Measurements from ENCODE around the gene IPMK.
"Not testable (repeated sequence)": the region's sequence is repeated elsewhere in the genome, so short reads cannot be mapped to it uniquely, and the experiment has no call there.

Gene IPMK

DNA sequence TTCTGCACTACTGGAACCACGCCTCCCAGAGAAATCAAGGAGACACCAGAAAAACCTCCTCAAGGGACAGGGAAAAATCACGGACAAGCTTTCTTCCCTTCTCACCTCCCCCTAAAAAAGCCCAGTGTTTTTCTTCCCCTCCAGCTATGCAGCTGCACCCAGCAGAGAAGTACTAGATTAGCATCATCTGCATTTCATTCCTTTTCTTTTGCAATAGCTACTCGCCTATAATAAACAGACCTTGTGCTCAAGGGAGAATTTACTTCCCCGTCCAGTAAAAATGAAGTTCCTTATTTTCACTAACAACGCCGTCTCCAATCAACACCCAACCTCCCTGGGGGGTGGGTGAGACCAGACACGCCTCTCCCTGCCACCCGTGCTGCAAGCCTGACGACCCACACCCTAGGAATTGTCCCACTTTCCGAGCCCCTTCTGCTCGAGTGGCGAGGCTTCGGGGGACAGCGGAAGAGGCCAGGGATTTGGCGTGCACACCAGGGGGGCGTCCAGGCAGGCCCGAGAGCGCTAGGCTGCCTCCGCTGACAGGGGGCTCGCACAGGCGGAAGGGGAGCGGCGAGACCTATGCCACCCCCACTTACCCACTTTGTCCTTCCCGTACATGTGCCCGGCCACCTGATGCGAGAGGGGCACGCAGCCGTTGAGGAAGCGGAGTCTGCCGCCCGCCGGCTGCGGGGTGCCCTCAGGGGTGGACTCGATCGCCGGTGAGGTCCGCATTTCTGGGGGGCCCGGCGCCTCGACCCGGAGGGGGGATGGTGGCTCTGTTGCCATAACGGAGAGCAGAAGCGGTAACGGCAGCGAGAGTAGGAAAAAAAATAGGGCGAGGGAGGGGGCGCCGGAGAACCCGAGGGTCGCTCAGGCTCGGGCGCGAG lies 625 bp downstream of the IPMK start:
- peak; percentile 88 for DNase-seq (ENCODE audit: low read depth)

DNA sequence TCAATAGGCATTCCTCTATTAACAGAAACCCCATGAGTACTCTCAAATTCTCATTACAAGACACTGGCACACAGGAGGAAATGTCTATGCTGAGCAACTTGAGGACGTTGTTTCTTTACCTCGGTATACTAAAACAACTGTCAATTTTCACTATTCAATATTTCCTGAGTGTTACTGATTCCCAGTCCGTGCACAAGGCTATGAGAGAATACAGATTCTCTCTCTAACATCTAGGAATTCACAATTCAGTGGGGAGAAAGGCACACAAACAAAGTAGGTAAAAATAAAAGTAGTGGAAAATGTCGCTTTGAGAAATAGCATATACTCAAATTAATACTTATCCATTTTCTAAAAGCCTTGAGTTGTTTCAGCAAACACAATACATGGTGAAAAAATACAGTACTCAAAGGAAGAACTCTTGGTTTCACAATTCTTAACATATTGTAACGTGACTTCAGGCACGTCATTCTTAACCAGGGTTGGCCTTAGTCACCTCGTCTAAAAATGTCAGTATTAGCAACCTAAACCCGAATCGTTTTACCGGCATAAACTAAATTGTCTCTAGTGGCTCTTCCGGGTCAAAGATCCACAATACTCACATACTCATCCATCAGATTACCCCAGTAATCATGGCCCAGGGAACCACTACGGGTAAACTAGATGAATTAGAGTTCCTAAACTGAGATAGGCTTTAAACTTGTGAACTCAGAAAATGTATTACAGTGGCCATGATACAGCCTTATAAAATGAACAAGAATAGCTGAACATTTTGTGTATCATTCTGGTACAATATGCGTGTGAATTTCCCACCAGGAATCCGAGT lies 1.5 kb downstream of the IPMK start:
- DNase-seq (ENCODE audit: low read depth): peak; percentile 75

DNA sequence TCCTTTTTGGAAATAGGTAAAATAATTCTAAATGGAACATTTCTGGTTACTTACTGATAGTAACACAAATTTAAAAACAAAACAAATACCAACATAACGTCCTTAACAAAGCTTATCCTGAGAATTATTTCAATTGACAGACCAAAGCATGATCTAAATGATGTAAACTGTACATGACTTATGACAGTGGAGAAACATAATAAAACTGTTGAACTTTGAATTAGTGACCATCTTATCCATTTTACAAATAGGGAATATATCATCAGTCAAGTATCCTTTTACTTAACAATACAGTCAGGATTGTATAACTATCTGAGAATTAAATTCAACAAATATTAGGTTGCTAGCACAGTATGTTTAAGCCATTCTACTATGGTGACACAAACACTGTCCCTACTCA lies 2.4 kb downstream of the IPMK start:
- no peak for DNase-seq (ENCODE audit: low read depth)

DNA sequence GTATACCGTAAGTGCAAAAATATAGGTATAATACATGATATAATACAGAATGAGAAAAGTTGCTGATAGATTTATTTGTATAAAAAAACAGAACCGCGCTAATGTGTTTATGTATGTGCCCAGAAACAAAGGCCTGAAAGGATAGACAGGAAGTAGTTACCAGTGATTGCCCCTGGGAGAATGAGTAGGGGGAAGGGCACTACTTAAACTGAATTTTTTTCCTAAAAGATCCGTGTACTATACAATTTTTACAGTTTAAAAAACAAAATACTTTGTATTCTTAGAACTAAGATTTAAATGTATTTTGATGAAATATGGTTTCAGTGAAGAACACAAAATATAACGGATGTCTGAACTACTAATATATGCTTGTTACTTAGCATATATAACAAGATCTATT lies 2.9 kb downstream of the IPMK start:
- no peak for DNase-seq (ENCODE audit: low read depth)

DNA sequence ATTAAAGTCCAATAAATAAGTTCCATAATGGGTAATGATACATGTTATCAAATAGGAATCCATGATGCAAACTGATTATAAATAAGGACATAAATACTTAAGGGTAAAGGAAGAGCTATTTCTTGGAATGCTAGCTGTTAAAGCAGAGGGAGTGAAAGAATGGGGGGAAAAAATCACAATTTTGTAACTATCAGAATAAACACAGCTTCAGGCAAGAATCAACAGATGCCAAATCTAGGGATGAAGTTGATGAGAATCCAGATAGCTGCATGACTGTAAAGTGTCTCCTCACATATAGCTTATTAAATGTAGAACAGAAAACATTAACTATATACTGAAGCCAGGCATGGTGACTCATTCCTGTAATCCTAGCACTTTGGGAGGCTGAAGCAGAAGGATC lies 4.9 kb downstream of the IPMK start:
- DNase-seq (ENCODE audit: low read depth): no peak

DNA sequence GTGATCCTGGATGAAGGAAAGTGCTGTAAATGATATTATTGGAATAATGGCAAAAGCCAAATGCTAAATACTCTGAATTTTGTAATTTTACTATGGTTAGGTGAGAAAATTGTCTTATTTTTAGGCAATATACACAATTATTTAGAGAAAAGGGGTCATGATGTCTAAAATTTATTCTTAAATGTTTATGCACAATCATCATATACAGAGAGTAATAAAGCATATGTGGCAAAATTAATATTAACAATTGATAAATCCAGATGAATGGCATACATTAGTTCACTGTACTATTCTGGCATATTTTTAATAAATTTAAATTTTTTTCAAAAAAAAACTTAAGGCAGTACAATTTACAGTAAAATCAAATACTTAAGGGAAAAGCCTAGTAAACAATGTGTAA lies 7.4 kb downstream of the IPMK start:
- no peak for DNase-seq (ENCODE audit: low read depth)

DNA sequence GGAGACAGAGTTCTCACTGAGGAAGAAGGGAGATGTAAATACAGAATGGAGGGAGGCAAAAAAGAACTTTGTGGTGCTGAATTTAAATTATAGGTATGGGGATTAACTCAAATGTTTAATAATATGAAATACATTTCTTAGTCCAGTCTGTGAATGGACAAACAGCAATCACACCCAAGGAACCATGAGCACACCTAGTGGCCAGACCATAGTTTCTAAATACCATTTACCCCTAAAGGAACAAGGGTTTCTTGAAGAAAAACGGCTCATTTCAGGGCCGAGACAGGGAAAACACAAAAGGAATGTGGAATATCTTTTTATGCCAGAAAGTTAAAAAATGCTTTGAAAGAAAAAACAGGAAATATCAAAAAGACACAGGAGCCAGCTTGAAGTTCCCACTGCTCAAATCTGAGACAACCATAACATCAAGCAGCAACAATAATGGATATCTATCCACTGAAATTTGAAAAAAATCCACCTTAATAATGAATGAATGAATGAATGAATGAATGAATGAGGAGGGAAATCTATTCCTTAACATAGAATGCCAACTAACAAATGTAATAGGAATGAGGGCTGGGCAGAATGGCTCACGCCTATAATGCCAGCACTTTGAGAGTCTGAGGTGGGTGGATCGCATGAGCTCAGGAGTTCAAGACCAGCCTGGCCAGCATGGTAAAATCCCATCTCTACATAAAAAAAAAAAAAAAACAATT lies 8.6 kb downstream of the IPMK start:
- no peak for DNase-seq (ENCODE audit: low read depth)

DNA sequence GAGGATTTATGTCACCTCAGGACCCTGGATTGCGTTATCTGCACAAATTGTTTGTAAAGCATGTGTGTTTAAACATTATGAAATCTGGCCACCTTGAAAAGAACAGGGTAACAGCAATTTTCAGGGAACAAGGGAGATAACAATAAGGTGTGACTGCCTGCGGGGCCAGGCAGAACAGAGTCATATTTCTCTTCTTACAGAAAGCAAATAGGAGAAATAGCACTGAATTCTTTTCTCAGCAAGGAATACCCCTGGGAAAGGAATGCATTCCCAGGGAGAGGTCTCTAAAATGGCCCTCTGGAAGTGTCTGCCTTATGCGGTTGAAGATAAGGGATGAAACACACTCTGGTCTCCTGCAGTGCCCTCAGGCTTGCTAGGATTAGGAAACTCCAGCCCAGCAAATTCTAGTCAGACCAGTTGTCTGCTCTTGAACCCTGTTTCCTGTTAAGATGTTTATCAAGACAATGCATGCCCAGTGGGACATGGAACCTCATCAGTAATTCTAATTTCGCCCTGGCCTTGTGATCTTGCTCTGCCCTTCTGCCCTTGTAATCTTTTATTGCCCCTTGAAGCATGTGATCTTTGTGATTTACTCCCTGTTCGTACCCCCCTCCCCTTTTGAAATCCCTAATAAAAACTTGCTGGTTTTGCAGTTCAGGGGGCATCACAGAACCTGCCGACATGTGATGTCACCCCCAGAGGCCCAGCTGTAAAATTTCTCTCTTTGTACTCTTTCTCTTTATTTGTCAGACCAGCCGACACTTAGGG lies 11.5 kb downstream of the IPMK start:
- not testable (repeated sequence) for DNase-seq (ENCODE audit: low read depth)

DNA sequence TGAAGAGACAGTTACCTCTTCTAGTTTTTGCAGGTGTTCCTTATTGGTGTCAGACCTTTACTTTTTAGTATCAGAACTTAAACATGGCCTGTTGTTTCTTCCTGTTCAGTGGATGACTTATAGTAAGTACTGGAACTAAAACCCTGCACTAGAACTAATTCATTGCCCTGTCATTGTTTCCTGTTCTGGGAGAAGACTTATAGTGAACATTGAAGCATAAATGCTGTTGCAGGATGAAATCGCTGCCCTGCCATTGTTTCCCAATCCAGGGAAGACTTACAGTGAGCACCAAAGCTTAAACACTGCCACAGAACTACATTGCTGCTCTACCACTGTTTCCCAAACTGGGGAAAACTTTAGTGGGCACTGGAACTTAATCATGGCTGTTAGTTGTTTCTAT lies 13.1 kb downstream of the IPMK start:
- no peak for DNase-seq (ENCODE audit: low read depth)

DNA sequence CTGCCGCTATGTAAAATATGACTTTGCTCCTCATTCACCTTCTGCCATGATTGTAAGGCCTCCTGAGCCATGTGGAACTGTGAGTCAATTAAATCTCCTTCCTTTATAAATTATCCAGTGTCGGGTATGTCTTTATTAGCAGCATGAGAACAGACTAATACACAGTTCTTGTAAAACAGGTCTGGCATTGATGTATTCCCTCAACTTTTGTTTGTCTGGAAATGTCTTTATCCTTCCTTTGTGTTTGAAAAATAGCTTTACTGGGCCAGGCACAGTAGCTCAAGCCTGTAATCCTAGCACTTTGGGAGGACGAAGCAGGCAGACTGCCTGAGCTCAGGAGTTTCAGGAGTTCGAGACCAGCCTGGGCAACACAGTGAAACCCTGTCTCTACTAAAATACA lies 14.5 kb downstream of the IPMK start:
- no peak for DNase-seq (ENCODE audit: low read depth)

DNA sequence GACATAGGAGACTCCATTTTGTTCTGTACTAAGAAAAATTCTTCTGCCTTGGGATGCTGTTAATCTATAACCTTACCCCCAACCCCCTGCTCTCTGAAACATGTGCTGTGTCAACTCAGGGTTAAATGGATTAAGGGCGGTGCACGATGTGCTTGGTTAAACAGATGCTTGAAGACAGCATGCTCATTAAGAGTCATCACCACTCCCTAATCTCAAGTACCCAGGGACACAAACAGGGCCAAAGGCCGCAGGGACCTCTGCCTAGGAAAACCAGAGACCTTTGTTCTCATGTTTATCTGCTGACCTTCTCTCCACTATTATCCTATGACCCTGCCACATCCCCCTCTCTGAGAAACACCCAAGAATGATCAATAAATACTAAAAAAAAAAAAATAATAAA lies 23.0 kb downstream of the IPMK start:
- DNase-seq (ENCODE audit: low read depth): not testable (repeated sequence)

DNA sequence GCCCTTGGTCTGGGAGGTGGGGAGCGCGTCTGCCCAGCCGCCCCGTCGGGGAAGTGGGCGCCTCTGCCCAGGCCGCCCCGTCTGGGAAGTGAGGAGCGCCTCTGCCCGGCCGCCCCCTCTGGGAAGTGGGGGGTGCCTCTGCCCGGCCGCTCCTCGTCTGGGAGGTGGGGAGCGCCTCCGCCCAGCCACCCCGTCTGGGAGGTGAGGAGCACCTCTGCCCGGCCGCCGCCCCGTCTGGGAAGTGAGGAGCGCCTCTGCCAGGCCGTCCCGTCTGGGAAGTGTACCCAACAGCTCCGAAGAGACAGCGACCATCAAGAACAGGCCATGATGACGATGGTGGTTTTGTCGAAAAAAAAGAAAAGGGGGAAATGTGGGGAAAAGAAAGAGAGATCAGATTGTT lies 23.5 kb downstream of the IPMK start:
- DNase-seq (ENCODE audit: low read depth): not testable (repeated sequence)

DNA sequence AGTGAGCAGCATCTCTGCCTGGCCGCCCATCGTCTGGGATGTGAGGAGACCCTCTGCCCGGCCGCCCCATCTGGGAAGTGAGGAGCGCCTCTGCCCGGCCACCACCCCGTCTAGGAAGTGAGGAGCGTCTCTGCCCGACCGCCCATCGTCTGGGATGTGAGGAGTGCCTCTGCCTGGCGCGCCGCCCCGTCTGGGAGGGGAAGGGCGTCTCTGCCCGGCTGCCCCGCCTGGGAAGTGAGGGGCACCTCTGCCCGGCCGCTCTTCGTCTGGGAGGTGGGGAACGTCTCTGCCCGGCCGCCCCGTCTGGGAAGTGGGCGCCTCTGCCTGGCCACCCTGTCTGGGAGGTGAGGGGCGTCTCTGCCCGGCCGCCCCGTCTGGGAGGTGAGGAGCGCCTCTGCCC lies 23.9 kb downstream of the IPMK start:
- not testable (repeated sequence) for DNase-seq (ENCODE audit: low read depth)

DNA sequence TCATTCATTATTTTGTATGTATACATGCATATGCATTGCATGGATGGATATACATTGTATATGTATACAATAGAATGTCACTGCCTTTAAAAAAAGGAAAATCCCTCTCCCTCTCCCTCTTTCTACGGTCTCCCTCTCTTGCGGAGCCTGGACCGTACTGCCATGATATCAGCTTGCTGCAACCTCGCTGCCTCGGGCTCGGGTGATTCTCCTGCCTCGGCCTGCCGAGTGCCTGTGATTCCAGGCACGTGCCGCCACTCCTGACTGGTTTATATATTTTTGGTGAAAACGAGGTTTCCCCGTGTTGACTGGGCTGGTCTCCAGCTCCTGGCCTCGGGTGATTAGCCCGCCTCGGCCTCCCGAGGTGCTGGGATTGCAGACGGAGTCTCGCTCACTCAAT lies 24.4 kb downstream of the IPMK start:
- DNase-seq (ENCODE audit: low read depth): no peak

DNA sequence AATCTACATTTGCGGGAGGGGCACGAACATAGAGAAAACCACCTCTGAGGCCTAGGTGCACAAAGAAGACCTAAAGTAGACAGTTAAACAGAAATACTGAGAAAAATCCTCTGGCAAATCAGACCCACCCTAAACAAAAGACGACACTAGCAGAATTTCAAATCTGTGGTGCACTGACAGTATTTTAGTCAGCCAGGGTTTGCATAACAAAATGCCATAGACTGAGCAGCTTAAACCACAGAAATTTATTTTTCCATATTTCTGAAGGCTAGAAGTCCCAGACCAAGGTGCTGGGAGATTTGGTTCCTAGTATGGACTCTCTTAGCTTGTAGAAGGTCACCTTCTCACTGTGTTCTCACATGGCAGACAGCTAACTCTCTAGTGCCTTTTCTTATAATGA lies 26.3 kb downstream of the IPMK start:
- peak; percentile 48 for DNase-seq (ENCODE audit: low read depth)

DNA sequence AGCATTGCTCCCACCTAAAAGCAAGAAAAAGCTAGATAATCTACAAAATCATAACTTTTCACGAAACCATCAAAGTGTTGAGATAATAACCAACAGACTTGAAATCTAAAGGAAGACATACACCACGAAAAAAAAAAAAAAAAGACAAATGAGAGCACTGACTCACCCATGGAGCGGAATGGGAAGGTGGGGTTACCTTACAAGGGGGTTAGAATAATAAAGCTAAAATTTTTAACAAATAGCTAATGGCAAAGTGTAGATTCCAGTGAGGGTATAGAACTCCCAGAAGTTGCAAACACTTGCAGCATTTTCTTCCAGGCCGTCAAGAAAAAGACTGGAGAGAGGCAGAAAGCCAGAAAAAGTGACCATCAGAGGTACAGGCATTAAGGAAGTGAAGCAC lies 27.2 kb downstream of the IPMK start:
- no peak for DNase-seq (ENCODE audit: low read depth)

DNA sequence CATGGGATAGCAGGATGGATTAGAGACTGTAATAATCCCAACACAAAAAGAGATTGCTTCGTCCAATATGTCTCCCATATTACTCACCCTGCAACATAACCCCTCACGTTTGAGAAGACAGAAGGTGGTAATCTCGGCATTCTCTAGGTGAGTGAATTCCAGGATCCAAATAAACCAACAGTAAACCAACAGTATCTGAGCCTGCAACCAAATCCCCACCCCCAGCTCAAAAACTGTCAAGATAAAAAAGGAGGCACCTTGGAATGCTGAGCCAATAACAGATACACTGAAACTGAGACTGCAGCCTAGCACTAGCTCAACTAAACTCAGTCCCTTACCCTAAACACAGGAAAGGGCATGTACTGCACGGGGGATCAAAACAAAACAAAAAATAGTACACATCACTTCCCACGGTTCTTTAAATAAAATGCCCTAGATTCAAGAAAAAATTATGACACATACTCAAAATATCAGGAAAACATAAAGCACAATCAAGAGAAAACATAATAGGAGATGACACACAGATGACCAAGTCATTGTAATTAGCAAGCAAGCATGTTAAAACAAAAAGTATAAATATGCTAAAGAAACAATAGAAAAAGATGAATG lies 28.0 kb downstream of the IPMK start:
- no peak for DNase-seq (ENCODE audit: low read depth)

DNA sequence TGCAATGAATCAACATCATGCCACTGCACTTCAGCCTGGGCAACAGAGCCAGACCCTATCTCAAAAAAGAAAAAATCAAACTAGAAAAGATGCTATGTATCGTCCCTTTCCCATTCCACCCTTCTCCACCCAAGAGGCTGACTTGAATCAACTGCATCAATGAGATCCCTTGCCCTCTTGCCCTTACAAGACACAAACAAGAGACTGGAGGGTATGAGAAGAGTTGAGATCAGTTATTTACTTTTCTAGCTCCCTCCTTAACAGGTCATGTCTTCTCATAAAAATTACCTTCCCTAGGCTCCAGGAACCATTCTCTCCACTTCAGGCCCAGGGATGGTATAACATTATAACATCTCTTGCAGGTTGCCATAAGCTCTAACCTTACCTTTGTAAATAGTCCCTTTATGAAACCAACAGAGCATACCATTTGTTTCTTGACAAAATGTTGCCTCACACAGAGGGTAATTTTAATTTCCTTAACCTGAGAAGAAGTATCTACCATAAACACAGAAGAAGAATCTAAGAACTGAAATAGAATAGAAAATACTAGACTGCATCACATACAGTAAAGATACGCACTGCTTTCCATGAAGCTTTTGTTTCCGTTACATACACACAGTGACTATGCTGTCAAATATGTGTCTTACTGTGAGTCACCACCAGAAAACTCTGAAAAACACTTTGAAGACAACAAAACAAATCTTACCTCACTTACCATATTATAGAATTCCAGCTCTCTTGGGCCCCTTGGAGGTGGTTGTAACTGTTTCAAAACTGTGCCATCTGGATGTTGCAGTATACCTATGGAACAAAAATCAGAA lies 30.5 kb downstream of the IPMK start:
- DNase-seq (ENCODE audit: low read depth): peak; percentile 79

DNA sequence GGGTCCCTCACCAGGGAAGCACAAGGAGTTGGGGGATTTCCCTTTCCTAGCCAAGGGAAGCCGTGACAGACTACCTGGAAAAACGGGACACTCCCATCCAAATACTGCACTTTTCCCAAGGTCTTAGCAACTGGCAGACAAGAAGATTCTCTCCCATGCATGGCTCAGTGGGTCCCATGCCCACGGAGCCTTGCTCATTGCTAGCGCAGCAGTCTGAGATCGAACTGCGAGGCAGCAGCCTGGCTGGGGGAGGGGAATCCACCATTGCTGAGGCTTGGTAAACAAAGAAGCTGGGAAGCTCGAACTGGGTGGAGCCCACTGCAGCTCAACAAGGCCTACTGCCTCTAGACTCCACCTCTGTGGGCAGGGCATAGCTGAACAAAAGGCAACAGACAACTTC lies 37.8 kb downstream of the IPMK start:
- not testable (repeated sequence) for DNase-seq (ENCODE audit: low read depth)

DNA sequence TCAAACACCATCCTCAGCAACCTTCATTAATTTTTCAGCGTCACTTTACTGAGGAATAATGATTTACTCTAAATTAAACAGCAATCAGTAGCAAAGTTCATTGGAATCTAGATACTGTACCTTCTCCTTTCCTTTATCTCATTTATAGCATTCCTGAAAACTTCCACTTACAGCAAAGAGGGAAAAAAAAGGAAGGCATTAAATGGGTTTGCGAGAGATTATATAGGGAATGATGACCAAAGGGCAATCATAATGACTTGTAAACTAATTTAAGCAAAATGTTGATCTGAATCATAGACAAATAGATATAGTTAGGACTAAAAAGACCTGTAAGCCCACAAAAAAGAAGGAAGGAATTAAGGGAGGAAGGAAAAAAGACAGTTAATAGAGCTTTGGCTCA lies 42.0 kb downstream of the IPMK start:
- DNase-seq (ENCODE audit: low read depth): no peak

All from fibroblast of gingiva (primary cell).